Immature natural killer cell (primary cell): Measurements from ENCODE around the gene C2CD4B. TPM values are rescaled to one million over a fixed set of nuclear protein-coding genes. Genes with fewer than 3 reads are reported as not detected.
A peak's percentile ranks its signal among the peaks of the same experiment; 100 is the strongest.

Experiments used
- DNase-seq, 3 donors: peaks; one replicate each; pipeline ENCODE4 v3.0.0; 2022; ENCODE audit warnings: mixed read lengths in 1 of 3
- H3K27ac Mint-ChIP-seq, 6 donors: one replicate each; pipeline ENCODE4 v1.8.0; 2020; ENCODE audit warnings: mixed read lengths in 6 of 6, mild to moderate bottlenecking in 5 of 6, inconsistent platforms in 4 of 6, moderate library complexity in 3 of 6
- H3K27me3 Mint-ChIP-seq, 3 donors: one replicate each; pipeline ENCODE4 v1.8.0; 2020 to 2021; ENCODE audit warnings: low read depth in 3 of 3, mild to moderate bottlenecking in 3 of 3, mixed read lengths in 3 of 3, moderate library complexity in 3 of 3, inconsistent platforms in 1 of 3
- H3K36me3 Mint-ChIP-seq, 3 donors: one replicate each; pipeline ENCODE4 v1.8.0; 2020; ENCODE audit warnings: mixed read lengths in 3 of 3, inconsistent platforms in 2 of 3, mild to moderate bottlenecking in 2 of 3
- H3K4me1 Mint-ChIP-seq, 2 donors: one replicate each; pipeline ENCODE4 v1.8.0; 2020; ENCODE audit warnings: inconsistent platforms in 2 of 2, mild to moderate bottlenecking in 2 of 2, mixed read lengths in 2 of 2, moderate library complexity in 1 of 2
- H3K4me3 Mint-ChIP-seq, 5 donors: one replicate each; pipeline ENCODE4 v1.8.0; 2020; ENCODE audit warnings: mild to moderate bottlenecking in 5 of 5, mixed read lengths in 5 of 5, inconsistent platforms in 3 of 5, moderate library complexity in 3 of 5
- H3K9me3 Mint-ChIP-seq, 6 donors: one replicate each; pipeline ENCODE4 v1.8.0; 2020; ENCODE audit warnings: mild to moderate bottlenecking in 6 of 6, mixed read lengths in 6 of 6, inconsistent platforms in 4 of 6, moderate library complexity in 3 of 6
- polyA plus RNA-seq, 3 donors: library from polyadenylated mRNA; unstranded; fragments of 300-500 nt; fragmentation: Illumina TruSeq; gene quantifications; one replicate each; pipeline ENCODE4 v1.2.3, GENCODE V29; 2021

Gene C2CD4B
- polyA plus RNA-seq, 3 donors from 2014 or later, result not detected

- no peak overlapping the region for H3K4me3 Mint-ChIP-seq
Observed at GRCh38 chr15:62141643-62142588, 23.2 kb downstream of the C2CD4B start.

GRCh38 chr15:62141200-62141599, 23.9 kb downstream of the C2CD4B start:
- Mint-ChIP-seq H3K27ac (no peak overlapping the region), H3K27me3 (peaks cover 2 to 11% (median 3%) of the 10 kb centered on the region in 3 donors), H3K4me3 (no peak overlapping the region), H3K9me3 (no peaks in the 10 kb centered on the region), H3K36me3 (no peaks in the 10 kb centered on the region), H3K4me1 (no peaks in the 10 kb centered on the region)
- no peak for DNase-seq

More at GRCh38 chr15:62141643-62142588, 23.2 kb downstream of the C2CD4B start:
- Mint-ChIP-seq H3K4me1 (no peaks in the 10 kb centered on the region), H3K27ac (no peak overlapping the region), H3K9me3 (no peaks in the 10 kb centered on the region), H3K27me3 (peaks cover 2 to 10% (median 5%) of the 10 kb centered on the region in 3 donors), H3K36me3 (no peaks in the 10 kb centered on the region)
- no peak for DNase-seq

GRCh38 chr15:62138124-62138523, 27.0 kb downstream of the C2CD4B start:
- Mint-ChIP-seq H3K4me1 (no peaks in the 10 kb centered on the region), H3K36me3 (no peaks in the 10 kb centered on the region), H3K9me3 (no peaks in the 10 kb centered on the region), H3K27me3 (peaks cover 0 to 10% (median 6%) of the 10 kb centered on the region in 3 donors), H3K4me3 (no peak overlapping the region), H3K27ac (no peak overlapping the region)
- DNase-seq, result no peak

- Mint-ChIP-seq H3K27me3 (peaks cover 0 to 10% (median 6%) of the 10 kb centered on the region in 3 donors), H3K27ac (no peak overlapping the region), H3K4me1 (no peaks in the 10 kb centered on the region), H3K4me3 (no peak overlapping the region), H3K36me3 (no peaks in the 10 kb centered on the region), H3K9me3 (no peaks in the 10 kb centered on the region)
- DNase-seq, result no peak
Observed at GRCh38 chr15:62136911-62137865, 27.9 kb downstream of the C2CD4B start.

- H3K27me3 Mint-ChIP-seq, result peaks cover 0 to 10% (median 8%) of the 10 kb centered on the region in 3 donors
- H3K36me3 Mint-ChIP-seq, result no peaks in the 10 kb centered on the region
- H3K27ac Mint-ChIP-seq, result no peak overlapping the region
- no peak for DNase-seq
- no peaks in the 10 kb centered on the region for H3K4me1 Mint-ChIP-seq
- H3K9me3 Mint-ChIP-seq, result no peaks in the 10 kb centered on the region
- H3K4me3 Mint-ChIP-seq, result no peak overlapping the region
Observed at GRCh38 chr15:62135532-62136134, 29.5 kb downstream of the C2CD4B start.

GRCh38 chr15:62133141-62133540, 31.9 kb downstream of the C2CD4B start:
- no peak overlapping the region for H3K27ac Mint-ChIP-seq
- peaks cover 8 to 15% of the 10 kb centered on the region in 2 donors for H3K4me1 Mint-ChIP-seq
- H3K4me3 Mint-ChIP-seq, result no peak overlapping the region
- DNase-seq, result no peak
- peaks cover 0 to 2% (median 0%) of the 10 kb centered on the region in 6 donors for H3K9me3 Mint-ChIP-seq
- H3K36me3 Mint-ChIP-seq, result no peaks in the 10 kb centered on the region
- H3K27me3 Mint-ChIP-seq, result peaks cover 1 to 6% (median 6%) of the 10 kb centered on the region in 3 donors

GRCh38 chr15:62128916-62129315, 36.2 kb downstream of the C2CD4B start:
- peaks cover 3 to 6% (median 3%) of the 10 kb centered on the region in 3 donors for H3K27me3 Mint-ChIP-seq
- H3K9me3 Mint-ChIP-seq, result peaks cover 0 to 2% (median 0%) of the 10 kb centered on the region in 6 donors
- no peak overlapping the region for H3K4me3 Mint-ChIP-seq
- peak; percentile 7 to 20 (median 13) for DNase-seq
- no peaks in the 10 kb centered on the region for H3K36me3 Mint-ChIP-seq
- no peak overlapping the region for H3K27ac Mint-ChIP-seq
- H3K4me1 Mint-ChIP-seq, result peaks cover 19 to 35% of the 10 kb centered on the region in 2 donors

GRCh38 chr15:62126364-62126763, 38.7 kb downstream of the C2CD4B start:
- H3K27me3 Mint-ChIP-seq, result peaks cover 2 to 6% (median 3%) of the 10 kb centered on the region in 3 donors
- H3K27ac Mint-ChIP-seq, result no peak overlapping the region
- H3K9me3 Mint-ChIP-seq, result peaks cover 0 to 2% (median 0%) of the 10 kb centered on the region in 6 donors
- H3K4me1 Mint-ChIP-seq, result peaks cover 19 to 37% of the 10 kb centered on the region in 2 donors
- no peaks in the 10 kb centered on the region for H3K36me3 Mint-ChIP-seq
- DNase-seq, result no peak
- no peak overlapping the region for H3K4me3 Mint-ChIP-seq

- peaks cover 0 to 2% (median 0%) of the 10 kb centered on the region in 6 donors for H3K9me3 Mint-ChIP-seq
- H3K36me3 Mint-ChIP-seq, result no peaks in the 10 kb centered on the region
- no peak overlapping the region for H3K4me3 Mint-ChIP-seq
- peaks cover 19 to 37% of the 10 kb centered on the region in 2 donors for H3K4me1 Mint-ChIP-seq
- H3K27me3 Mint-ChIP-seq, result peaks cover 2 to 6% (median 3%) of the 10 kb centered on the region in 3 donors
- DNase-seq, result no peak
- H3K27ac Mint-ChIP-seq, result peak overlapping the region in 2 of 6 donors; percentile 11 to 31
Observed at GRCh38 chr15:62125773-62126172, 39.3 kb downstream of the C2CD4B start.

GRCh38 chr15:62124973-62125303, 40.1 kb downstream of the C2CD4B start:
- Mint-ChIP-seq H3K27ac (peak overlapping the region in 2 of 6 donors; percentile 17 to 31), H3K27me3 (peaks cover 2 to 6% (median 6%) of the 10 kb centered on the region in 3 donors), H3K4me3 (peak overlapping the region in 1 of 5 donors; percentile 22), H3K36me3 (no peaks in the 10 kb centered on the region), H3K9me3 (peaks cover 0 to 2% (median 0%) of the 10 kb centered on the region in 6 donors), H3K4me1 (peaks cover 19 to 37% of the 10 kb centered on the region in 2 donors)
- DNase-seq, result peak; percentile 13 to 24 (median 16)

GRCh38 chr15:62124176-62124972, 40.7 kb downstream of the C2CD4B start:
- Mint-ChIP-seq H3K4me1 (peaks cover 19 to 35% of the 10 kb centered on the region in 2 donors), H3K4me3 (peak overlapping the region in 1 of 5 donors; percentile 22), H3K9me3 (peaks cover 0 to 2% (median 0%) of the 10 kb centered on the region in 6 donors), H3K27me3 (peaks cover 2 to 6% (median 5%) of the 10 kb centered on the region in 3 donors), H3K27ac (peak overlapping the region in 3 of 6 donors; percentile 17 to 34 (median 20)), H3K36me3 (no peaks in the 10 kb centered on the region)
- no peak for DNase-seq

- DNase-seq, result no peak
- peaks cover 11 to 21% of the 10 kb centered on the region in 2 donors for H3K4me1 Mint-ChIP-seq
- no peaks in the 10 kb centered on the region for H3K9me3 Mint-ChIP-seq
- H3K4me3 Mint-ChIP-seq, result no peak overlapping the region
- no peak overlapping the region for H3K27ac Mint-ChIP-seq
- H3K27me3 Mint-ChIP-seq, result peaks cover 2 to 5% (median 3%) of the 10 kb centered on the region in 3 donors
- H3K36me3 Mint-ChIP-seq, result no peaks in the 10 kb centered on the region
Observed at GRCh38 chr15:62122249-62122648, 42.8 kb downstream of the C2CD4B start.
